NCI-H2171 treated with DMSO at 0.1 percent for 48 hours (cell line): Measurements from ENCODE around the gene TBX21.
"Not testable (repeated sequence)": the region's sequence is repeated elsewhere in the genome, so short reads cannot be mapped to it uniquely, and the experiment has no call there.

Source experiments
- DNase-seq: peaks from one replicate; lab custom pipeline; 2025; lab: John Stamatoyannopoulos, UW

The TBX21 gene

DNA sequence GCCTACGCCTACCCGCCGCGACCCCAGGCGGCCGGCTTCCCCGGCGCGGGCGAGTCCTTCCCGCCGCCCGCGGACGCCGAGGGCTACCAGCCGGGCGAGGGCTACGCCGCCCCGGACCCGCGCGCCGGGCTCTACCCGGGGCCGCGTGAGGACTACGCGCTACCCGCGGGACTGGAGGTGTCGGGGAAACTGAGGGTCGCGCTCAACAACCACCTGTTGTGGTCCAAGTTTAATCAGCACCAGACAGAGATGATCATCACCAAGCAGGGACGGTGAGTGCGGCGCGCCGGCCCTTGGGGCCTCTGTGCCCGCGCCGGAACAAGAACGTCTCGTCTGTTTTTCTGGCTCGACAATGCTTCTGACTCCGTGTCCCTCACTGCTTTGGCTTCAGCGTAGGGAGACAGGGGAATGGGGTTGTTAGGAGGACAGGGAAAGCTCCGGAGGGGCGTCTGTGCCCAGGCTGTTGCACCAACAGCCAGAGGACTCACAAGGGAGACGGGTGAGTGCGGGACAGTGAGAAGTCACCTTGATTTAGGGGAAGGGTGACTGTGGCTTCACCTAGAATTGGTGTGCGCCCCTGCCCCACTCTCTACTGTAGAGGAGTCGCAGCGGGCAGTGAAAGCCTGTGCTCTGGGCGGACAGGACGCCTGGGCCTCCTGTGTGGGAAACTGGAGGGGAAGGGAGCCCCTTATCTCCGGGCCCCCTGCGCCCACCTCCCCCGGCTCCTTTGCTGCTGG, 806 bp downstream of the TBX21 start:
- DNase-seq = no peak

DNA sequence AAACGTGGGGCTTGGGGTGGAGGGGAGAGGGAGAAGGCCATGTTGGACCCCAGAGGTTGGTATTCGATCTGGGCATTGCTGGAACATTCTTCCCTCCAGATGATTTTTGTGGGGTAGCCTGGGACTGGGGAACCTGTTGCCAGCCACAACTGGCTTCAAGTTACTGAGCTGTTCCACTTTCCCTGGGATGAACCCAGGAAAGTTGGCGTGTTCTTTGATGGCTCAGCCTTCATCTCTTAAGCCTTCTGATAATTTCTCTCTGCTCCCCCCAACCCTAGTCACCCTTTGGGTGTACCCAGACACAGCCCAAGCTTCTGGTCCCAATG, 2.1 kb downstream of the TBX21 start:
- no peak for DNase-seq

DNA sequence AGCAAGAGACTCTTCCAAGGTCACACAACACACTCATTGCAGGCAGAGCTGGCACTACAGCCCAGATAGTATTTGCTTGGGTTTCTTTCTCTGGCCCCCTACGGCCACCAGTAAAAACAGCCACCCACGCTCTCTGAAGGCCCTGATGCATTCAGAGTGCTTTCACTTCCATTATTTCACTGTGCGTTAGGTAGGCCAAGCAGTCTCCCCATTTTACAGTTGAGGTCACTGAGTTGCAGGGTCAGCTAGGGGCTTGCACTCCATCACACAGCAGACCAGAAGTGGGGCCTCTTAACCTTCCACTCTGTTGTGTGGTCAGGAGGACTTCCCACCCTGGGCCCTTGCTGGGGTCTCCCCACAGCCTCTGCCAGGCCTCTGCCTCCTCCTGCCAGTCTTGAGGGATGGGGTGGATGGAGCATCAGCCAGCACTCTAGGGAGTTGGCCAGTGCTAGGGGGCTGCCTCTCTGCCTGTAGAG, 2.5 kb downstream of the TBX21 start:
- no peak for DNase-seq

DNA sequence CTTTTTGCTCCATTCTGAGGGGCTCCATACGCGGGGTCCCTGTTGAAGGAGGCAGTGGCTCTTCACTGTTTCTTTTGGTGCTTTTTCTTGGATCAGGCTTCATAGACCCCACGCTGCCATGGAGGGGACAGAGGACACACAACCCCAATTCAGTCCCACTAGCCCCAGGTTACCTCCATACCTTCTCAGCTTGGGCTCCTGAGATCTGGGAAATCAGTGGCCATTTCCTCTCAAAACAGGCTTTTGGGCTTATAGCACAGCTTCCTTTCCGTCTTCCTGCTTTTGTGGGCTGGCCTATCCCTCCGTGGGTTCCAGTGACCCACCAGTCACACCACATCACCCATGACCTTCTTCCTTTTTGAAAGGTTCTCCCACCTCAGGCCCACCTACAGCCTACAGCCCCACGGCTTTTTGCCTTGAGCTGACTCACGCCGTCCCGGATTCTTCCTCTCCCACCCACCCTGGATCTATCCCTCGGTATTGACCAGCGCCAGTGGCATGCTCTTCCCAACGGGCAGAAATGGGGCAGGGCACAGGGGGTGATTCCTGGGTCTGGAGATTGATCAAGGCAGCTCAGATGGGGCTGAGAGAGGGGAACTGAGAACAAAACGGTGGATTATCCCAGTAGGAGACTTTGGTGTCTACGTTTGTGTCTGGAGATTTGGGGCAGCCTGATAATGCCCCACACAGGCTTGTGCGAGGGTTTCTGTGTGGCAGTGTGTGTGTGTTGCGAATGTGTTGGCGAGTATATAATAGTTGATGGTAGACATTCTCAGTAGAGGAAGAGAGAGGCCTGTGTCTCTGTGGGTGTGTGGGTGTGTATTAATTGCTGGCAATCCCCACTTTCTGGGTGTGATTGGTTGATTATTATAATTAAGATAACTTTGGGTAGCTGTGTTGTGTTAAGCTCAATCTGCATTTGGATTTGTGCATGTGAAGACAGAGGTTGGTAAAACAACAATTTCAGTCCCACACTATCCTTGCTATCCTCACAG, 3.8 kb downstream of the TBX21 start:
- DNase-seq = no peak

DNA sequence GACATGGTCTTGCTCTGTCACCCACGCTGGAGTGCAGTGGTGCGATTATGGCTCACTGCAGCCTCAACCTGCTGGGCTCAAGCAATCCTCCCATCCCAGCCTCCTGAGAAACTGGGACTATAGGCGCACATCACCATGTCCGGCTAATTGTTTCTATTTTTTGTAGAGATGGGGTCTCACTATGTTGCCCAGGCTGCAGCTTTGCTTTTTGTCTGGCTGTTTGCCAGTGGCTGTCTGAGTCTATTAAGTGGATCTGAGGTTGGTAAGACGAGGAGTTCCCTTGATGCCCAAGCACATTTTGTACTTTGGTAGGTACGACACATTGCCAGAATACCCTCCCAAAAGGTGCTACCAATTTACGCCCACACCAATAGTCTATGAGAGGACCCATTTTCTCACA, 5.1 kb downstream of the TBX21 start:
- no peak for DNase-seq

DNA sequence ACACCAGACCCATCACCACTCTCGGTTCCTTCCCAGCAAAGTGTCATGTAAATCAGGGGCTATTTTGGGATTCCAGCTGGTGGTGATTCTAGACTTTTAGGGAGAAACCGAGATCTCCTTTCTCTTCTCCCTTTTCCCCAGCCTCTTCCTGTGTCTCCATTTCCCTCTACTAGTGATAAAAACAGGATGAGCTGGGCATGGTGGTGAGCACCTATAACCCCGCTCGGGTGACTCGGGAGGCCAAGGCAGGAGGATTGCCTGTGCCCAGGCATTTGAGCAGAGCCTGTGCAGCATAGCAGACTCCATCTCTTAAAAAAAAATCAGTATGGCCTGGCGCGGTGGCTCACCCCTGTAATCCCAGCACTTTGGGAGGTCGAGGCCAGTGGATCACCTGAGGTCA, 6.1 kb downstream of the TBX21 start:
- DNase-seq = no peak

DNA sequence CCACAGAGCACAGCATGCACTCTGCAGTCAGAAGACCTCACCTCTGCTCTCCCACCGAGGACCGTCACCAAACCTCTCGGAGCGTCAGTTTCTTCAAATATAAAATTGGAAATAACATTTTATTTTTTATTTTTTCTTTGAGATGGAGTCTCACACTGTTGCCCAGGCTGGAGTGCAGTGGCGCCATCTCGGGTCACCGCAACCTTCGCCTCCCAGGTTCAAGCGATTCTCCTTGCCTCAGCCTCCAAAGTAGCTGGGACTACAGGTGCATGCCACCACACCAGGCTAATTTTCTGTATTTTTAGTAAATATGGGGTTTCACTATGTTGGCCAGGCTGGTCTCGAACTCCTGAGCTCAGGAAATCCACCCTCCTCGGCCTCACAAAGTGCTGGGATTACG, 6.9 kb downstream of the TBX21 start:
- not testable (repeated sequence) for DNase-seq

DNA sequence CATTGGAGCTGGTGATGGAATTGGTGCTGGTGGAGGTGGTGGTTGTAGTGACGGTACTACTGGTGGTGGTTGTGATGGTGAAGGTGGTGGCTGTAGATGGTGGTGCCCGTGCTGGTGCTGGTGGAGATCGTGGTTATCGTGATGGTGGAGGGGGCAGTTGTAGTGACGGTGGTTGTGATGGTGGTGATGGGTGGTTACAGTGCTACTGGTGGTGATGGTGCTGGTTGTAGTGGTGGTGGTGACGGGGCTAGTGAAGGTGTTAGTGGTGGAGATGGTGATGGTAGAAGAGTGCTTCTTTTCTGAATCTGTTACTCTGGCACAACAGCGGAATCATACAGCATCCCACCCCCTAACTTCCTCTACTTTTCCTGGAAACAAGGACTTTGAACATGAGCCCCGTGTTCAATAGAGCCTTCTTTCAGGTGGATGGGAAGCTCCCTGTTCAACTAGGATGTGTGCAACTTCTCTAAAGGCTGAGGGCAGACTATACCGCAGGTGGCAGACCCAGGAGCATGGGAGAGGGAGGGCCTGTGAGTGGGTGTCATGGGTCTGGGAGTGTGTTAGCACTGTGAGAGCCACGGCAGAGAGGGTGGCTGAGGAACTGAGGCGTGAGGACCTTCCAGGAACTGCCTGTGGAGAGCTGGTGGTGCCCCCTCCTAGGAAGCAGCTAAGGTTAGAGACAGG, 8.2 kb downstream of the TBX21 start:
- no peak for DNase-seq

DNA sequence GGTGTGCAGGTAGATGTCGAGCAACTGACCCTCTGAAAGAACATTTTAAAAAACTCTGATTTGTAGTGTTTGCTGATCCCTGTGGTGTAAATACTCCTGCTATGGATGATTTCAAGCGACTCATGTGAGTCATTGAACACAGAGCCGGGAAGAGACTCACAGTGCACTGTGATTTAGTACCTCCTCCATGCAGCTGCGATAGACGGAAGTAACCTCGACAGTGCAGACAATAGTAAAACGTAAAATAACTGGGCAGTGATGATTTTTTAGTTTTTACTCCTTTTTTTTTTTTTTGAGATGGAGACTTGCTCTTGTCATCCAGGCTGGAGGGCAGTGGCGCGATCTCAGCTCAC, 8.7 kb downstream of the TBX21 start:
- no peak for DNase-seq

DNA sequence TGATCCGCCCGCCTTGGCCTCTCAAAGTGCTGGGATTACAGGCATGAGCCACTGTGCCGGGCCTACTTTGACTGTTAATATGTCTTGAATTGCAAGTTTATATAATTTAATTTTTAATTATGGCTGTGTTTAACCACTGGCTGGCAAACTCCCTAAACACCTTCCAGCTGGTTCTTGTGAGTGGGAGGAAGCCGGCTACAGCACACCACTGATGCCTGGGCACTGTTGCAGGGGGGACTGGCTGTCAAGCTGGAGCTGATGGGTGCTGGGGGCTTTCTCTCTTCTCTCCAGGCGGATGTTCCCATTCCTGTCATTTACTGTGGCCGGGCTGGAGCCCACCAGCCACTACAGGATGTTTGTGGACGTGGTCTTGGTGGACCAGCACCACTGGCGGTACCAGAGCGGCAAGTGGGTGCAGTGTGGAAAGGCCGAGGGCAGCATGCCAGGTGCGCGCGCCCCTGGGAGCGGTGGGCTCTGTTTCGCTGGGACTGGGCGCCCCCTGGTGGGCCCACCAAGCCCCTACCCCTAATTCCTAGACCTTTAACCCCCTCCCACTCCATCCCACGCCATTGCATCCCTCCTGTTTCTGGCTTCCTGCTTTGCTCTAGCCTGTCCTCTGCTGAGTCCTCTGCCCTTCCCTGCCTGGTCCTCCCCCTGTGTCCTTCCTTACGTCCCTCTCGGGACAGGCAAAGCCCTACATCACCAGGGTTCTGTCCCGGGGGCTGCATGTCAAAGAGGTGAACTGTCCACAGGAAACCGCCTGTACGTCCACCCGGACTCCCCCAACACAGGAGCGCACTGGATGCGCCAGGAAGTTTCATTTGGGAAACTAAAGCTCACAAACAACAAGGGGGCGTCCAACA, 9.5 kb downstream of the TBX21 start:
- peak; percentile 23 for DNase-seq

DNA sequence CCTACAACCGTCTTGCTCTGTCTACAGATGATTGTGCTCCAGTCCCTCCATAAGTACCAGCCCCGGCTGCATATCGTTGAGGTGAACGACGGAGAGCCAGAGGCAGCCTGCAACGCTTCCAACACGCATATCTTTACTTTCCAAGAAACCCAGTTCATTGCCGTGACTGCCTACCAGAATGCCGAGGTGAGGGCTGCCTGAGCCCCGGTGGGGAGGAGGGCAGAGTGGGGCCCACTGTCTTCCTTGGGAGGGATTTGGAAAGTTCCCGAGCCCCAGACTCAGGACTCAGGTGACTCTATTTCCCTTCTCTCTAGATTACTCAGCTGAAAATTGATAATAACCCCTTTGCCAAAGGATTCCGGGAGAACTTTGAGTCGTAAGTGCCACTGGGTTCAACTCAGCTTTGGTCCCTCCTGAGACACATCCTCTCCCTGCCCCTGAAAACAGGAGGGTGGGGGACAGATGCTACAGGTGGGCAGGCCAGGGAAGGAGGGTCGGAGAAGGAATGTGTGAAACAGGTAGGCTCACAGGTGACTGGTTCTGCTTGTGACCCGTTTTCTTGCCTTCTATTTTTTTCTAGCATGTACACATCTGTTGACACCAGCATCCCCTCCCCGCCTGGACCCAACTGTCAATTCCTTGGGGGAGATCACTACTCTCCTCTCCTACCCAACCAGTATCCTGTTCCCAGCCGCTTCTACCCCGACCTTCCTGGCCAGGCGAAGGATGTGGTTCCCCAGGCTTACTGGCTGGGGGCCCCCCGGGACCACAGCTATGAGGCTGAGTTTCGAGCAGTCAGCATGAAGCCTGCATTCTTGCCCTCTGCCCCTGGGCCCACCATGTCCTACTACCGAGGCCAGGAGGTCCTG, 11.4 kb downstream of the TBX21 start:
- no peak for DNase-seq

DNA sequence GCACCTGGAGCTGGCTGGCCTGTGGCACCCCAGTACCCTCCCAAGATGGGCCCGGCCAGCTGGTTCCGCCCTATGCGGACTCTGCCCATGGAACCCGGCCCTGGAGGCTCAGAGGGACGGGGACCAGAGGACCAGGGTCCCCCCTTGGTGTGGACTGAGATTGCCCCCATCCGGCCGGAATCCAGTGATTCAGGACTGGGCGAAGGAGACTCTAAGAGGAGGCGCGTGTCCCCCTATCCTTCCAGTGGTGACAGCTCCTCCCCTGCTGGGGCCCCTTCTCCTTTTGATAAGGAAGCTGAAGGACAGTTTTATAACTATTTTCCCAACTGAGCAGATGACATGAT, 12.0 kb downstream of the TBX21 start:
- no peak for DNase-seq

DNA sequence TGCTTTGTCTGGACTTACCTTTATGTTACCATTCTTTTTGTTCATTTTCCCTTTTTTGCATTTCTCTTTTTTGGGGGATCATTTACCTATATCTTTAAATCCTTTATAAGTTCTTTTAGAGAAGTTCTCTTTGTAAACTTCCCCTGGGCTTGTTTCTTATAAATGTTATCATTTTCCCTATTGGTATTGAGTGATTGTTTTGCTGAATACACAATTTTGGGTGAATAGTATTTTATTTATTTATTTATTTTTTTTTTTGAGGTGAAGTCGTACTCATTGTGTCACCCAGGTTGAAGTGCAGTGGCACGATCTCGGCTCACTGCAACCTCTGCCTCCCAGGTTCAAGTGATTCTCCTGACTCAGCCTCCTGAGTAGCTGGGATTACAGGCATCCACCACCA, 18.4 kb downstream of the TBX21 start:
- DNase-seq = no peak

DNA sequence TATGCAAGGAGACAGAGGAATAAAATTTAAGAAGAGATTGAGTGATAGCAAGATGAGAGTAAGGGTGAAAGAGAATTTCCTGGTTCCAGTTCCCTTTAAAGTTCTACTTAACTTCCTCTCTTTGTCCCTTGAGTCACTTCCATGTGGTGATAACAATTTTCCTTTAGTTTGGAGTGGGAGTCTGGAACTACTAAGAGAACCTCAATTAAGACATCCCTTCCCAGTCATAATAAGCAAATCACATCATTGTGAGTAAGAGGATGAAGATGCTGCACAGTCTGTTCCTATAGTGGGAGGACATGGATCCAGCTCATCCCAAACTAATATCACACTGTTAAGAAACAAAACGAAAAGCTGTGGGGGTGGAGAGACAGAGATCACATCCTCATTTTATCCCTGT, 24.4 kb downstream of the TBX21 start:
- no peak for DNase-seq

DNA sequence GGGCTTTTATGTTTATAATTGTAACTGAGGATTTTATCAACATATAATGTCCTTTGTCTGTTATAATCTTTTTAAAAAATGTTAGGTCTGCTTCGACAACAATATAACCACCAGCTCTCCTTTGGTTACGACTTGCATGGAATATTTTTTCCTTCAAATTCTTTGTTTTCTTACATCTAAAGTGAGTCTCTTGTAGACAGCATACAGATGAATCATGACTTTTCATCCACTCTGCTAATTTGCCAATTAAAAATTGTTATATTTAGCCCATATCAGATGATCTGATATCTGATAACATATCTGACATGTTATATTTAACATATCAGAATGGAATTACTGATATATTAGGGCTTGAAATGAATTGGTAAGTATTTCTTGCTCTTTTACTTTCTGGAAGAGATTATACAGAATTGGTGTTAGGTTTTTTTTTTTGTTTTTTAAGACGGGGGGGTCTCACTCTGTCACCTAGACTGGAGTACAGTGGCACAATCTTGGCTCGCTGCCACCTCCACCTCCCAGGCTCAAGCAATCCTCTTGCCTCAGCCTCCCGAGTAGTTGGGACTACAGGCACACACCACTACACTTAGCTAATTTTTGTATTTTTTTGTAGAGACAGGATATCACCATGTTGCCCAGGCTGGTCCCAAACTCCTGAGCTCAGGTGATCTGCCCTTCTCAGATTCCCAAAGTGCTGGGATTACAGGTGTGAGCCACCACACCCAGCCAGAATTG, 27.5 kb downstream of the TBX21 start:
- no peak for DNase-seq

DNA sequence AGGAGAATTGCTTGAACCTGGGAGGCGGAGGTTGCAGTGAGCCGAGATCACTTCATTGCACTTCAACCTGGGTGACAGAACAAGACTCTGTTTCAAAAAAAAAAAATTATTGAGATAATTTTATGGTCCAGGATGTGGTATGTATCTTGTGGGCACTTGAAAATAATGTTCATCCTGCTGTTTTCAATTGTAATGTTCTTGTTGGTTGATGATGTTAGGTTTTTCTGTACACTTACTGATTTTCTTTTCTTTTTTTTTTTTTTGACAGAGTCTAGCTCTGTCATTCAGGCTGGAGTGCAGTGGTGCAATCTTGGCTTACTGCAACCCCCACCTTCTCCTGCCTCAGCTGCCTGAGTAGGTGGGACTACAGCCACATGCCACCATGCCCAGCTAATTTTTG, 29.7 kb downstream of the TBX21 start:
- DNase-seq = no peak

DNA sequence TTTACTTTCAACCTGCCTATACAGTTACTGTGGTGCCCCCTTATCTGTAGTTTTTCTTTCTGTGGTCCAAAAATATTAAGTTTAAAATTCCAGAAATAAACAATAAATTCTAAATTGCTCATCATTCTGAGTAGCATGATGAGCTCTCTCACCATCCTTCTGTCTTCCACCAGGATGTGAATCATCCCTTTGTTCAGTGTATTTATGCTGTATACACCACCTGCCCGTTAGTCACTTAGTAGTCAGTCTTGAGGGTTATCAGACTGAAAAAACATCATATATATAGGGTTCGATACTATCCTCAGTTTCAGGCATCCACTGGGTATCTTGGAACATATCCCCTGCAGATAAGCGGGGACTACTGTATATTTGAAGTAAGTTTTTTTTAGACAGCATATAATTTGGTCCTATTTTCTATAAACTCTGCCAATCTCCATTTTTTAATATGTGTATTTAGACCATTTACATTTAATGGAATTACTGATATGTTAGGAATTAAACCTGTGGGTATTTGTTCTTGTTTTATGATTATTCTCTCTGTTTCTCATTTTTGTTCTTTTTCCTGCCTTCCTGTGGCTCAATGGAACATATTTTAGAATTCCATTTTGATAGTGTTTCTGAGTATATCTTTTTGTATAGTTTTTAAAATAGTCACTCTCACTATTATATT, 31.0 kb downstream of the TBX21 start:
- no peak for DNase-seq

DNA sequence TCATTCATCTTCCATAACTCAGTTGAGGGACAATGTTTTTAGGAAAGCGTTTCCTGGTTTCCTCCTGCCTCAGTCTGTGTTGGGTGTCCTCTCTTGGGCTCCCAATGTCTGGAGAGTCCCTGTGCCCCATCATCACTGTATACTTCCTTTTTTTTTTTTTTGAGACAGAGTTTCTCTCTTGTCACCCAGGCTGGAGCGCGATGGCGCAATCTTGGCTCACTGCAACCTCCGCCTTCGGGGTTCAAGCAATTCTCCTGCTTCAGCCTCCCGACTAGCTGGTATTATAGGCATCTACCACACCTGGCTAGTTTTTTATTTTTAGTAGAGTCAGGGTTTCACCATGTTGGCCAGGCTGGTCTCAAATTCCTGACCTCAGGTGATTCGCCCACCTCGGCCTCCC, 40.6 kb downstream of the TBX21 start:
- not testable (repeated sequence) for DNase-seq

DNA sequence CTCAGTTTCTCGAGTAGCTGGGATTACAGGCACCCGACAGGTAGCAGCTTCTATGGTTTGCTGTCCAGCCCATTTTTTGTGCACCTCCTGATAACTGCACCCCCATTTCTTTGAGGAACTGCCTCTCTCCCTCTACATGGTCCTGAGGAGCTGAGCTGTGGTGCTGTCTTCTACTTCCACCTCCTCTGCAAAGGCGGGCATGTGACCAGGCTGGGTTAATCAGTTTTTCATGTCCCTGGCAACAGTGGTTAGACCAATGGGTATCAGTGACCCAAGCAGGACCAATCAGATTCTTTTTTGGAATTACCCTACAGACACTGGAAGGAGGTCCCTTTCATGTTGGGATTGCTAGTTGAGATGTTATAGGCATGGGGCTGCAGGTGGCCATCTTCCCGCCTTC, 41.3 kb downstream of the TBX21 start:
- no peak for DNase-seq
